Measurements from ENCODE around the gene PSME2.

Gene PSME2

DNA sequence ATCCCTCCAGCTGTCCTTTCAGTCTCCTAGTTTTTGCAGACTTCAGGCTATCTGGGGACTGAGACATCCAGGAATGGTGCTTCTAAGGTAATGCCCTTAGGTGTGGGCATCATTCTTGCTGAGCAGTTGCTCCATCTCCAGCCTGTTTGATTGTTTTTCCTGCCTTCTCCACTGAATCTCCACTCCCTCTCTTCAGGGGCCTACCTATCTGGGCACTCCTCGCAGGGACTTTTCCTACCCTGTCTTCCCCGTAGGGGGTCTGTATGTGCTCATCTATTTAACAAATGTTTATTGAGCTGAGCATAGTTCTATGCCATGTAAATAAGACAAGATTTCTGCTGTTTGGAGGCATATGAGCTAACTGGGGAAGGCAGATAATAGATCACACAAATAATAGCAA lies 13.4 kb downstream of the PSME2 start:
- no peak for FAIRE-seq

DNA sequence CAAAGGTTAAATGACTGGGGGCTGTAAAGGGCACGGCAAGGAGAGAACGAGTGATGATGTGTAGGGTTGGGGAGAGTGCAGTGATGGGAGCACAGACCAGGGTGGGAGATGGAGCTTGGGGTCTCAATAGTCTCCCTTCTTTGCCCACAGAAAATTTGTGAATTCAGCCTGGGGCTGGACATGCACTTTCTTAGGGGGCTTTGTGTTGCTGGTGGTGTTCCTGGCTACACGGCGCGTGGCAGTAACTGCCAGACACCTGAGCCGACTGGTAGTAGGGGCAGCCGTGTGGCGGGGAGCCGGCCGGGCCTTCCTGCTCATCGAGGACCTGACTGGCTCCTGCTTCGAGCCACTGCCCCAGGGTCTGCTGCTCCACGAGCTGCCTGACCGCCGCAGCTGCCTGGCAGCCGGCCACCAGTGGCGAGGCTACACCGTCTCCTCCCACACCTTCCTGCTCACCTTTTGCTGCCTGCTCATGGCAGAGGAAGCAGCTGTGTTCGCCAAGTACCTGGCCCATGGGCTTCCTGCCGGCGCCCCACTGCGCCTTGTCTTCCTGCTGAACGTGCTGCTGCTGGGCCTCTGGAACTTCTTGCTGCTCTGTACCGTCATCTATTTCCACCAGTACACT lies 14.2 kb downstream of the PSME2 start:
- FAIRE-seq: no peak

DNA sequence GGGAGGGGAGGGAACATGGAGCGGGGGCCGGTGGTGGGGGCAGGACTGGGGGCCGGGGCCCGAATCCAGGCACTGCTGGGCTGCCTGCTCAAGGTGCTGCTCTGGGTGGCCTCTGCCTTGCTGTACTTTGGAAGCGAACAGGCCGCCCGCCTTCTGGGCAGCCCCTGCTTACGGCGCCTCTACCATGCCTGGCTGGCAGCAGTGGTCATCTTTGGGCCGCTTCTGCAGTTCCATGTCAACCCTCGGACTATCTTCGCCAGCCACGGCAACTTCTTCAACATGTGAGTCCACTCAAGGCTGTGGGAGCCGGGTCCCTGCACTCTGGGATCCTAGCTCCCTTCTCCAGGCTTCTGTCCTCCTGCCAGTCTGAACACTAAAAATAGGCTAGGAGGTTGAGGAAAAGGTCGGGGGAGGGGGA lies 14.9 kb downstream of the PSME2 start:
- FAIRE-seq: no peak

DNA sequence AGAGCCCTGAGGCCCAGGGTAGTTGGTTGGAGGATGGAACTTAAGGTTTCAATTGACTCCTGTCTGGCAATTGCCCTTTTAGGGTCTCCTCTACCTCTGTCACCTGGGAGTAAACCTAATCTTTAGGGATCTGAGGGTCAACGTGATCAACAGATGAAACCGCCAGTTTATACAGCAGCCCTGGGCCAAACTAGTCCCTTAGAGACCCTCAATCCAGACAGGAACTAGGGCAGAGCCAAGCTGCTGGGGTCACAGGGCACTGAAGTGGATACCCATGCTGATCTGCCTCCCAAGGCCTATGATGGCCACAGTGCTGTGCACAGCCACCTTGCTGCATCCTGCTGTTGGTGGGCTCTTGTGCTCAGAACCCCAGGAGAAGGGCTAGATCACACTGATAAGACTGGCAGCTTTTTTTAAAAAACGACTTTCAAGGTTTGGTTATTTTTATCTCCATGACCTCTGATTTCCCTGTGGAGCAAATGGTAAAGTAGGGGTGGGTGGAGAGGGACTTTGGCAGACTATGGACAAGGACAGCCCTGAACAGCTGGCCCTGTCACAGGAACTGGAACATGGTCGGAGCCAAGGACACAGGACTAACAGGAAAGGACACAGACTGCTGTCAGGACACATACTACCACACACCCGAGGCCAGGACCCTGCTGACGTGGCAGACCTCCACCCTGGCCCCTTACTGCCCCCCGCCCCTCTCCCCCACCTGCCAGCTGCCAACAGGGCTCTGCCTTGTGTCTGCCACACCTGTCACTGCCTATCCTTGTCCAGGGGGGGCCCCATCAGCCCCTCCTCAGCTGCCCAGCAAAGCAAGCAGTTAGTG lies 15.5 kb downstream of the PSME2 start:
- no peak for FAIRE-seq

DNA sequence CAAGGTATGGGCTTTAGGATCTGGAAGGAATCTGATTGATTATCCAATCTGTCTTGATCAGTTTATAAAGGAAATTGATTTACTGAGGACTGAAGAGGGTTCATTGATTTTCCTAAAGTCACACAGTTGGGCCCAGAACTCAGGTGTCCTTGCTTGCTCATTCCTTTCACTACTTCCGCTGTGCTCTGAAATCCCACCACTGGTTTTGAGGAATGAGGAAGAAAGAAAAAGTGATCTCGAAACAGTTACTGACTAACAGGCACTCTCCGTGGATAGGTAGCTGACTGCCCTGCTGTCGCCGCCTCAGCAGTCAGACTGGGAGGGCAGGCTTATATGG lies 16.1 kb downstream of the PSME2 start, which contains the start of gene FITM1:
TSS of gene FITM1 (plus strand) at position 280 of the 337 bp plus-strand sequence. CDS start 905 bp downstream, outside the sequence.
- FAIRE-seq: no peak

DNA sequence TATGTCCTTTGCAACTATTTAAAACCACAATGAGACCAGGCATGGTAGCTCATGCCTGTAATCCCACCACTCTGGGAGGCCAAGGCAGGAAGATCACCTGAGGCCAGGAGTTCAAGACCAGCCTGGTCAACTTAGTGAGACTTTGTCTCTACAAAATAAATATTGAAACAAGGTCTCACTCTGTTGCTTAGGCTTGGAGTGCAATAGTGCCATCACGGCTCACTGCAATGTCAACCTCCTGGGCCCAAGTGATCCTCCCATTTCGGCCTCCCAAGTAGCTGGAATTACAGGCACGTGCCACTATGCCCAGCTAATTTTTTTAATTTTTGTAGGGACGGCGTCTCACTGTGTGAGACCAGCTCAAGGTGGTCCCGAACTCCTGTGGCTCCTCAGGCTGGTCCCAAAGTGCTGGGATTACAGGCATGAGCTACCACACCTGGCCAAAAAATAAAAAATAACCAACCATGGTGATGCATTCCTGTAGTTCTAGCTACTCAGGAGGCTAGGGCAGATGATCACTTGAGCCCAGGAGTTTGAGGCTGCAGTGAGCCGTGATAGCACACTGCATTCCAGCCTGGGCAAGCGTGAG lies 16.9 kb downstream of the PSME2 start:
- FAIRE-seq: no peak

DNA sequence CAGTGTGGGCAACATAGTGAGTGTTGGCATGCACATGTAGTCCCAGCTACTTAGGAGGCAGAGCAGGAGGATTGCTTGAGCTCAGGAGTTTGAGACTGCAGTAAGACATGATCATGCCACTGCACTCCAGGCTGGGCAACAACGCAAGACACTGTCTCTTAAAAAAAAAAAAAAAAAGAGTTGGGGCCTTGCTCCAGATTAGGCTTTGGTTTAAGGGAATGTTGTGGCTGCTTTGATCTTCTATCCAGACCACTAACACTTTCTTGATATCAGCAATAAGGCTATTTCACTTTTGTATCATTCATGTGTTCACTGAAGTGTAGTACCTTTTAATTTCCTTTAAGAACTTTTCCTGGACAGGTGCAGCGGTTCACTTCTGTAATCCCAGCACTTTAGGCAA lies 18.7 kb downstream of the PSME2 start:
- FAIRE-seq: no peak

DNA sequence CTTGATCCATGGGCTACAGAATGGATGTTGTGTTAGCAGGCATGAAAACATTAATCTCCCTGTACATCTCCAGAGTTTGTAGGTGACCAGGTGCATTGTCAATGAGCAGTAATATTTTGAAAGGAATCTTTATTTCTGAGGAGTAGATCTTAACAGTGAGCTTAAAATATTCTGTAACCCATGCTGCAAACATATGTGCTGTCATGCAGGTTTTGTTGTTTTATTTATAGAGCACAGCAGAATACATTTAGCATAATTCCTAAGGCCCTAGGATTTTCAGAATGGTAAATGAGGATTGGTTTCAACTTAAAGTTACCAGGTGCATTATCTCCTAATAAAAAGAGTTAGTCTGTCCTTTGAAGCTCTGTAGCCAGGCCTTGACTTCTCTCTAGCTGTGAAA lies 19.5 kb downstream of the PSME2 start:
- no peak for FAIRE-seq

DNA sequence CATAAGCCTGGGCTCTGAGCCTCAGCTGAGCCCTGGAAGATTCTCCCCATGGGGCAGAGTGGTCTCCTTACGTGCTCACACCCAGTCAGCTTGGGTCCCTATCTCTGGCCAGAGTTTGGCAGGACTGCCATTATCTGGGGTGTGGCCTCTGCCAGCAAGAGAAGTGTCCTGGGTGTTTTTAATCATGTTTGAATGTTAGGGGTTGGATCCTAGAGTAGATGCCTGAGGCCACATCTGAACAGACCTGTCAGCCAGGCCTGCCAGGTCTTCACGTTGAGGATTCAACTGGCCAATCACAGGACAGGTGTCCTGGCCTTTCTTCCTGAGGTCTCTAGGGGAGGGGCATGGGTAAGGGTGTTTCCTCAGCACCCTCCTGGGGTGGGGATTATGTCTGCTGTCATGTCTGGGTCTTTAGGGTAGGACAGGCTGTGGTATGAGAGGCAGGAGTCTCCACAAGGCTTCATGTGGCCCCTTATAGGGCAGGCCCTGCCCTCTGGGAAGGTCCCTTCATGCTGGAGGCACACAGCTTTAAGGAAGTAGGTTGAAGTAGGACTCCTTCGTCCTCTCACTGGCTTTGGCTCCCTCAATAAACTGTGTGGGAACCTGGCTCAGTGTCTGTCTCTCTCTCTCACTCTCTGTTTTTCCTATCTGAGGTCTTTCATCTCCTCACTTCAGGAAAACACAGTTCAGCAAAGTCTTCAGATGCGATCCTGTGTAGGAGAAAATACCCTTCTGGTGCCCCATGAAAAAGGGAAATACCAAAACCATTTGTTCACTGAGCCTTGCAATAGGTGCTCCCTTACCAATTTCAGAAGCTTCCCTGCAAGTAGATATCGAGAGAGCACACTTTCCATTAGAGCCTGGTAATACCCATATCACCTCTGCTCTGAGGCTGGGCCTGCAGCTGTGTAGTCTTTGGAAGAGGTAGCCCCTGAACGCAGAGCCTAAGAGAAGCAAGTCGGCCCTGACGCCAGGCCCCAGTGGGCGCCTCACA lies 22.7 kb downstream of the PSME2 start:
- no peak for FAIRE-seq

DNA sequence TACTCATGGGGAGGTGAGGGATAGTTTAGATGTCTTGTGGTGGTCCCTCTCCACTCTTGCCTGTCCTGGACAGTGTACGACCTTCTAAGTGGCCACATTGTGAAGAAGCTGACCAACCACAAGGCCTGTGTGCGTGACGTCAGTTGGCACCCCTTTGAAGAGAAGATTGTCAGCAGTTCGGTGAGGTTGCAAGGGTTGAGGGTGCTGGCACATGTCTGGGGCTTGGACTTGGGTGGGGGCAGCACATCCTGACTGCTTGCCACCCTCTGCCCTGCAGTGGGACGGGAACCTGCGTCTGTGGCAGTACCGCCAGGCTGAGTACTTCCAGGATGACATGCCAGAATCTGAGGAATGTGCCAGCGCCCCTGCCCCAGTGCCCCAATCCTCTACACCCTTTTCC lies 23.5 kb downstream of the PSME2 start:
- FAIRE-seq: no peak

DNA sequence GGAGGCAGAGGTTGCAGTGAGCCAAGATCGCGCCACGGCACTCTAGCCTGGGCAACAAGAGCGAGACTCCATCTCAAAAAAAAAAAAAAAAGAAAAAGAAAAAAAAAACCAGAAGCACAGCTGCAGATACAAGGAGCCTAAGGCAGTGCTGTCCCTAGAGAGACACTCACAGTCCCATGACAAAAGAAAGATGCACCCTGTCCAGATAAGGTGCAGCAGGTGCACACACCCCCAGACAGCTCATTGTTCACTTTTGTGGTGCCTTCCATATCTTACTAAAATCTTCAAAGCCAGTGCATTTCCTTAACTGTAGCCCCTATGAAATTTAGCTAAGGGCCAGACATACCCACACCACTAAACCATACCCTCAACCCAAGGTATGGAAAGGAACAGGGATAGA lies 24.0 kb downstream of the PSME2 start:
- no peak for FAIRE-seq

DNA sequence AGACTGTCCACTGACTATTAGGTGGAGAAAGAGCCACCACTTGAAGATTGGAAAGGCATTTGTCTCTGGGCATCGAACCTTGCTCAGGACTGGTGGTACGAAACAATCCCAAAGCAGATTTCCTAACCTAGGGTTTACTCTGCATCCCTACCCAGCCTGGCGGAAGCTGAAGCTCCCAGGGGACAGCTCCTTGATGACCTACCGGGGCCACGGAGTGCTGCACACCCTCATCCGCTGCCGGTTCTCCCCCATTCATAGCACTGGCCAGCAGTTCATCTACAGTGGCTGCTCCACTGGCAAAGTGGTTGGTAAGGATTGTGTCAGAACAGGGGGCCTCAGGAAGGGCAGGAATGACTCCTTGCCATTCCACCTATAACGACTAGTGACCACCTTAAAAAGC lies 25.2 kb downstream of the PSME2 start:
- FAIRE-seq: no peak

DNA sequence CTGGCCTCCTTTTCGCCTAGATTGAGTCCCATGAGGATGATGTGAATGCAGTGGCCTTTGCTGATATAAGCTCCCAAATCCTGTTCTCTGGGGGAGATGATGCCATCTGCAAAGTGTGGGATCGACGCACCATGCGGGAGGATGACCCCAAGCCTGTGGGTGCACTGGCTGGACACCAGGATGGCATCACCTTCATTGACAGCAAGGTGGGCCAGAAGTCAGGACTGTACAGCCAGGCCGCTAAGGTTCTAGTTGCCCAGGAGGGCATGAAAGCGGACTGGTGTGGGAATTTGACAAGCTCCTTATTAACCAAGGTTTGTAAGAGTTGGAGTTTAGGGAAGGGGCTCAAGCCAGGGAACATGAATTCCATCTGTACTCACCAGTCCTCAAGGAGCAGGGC lies 26.7 kb downstream of the PSME2 start:
- no peak for FAIRE-seq

DNA sequence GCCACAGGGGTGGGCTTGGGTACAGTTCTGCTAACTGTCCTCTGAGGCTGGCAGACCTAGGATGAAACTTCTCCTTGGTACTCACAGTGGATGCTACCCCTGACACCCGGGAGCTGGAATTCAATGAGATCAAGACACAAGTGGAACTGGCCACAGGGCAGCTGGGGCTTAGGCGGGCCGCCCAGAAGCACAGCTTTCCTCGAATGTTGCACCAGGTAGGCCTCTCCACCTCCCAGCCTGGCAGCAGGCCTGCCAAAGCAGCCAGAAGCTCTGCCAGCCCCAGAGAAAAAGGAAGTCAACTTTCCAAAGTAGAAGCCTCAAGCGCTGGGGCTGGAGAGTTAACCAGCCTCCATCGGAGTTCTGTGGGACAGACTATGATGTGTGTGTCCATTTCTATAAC lies 29.2 kb downstream of the PSME2 start:
- FAIRE-seq: no peak

DNA sequence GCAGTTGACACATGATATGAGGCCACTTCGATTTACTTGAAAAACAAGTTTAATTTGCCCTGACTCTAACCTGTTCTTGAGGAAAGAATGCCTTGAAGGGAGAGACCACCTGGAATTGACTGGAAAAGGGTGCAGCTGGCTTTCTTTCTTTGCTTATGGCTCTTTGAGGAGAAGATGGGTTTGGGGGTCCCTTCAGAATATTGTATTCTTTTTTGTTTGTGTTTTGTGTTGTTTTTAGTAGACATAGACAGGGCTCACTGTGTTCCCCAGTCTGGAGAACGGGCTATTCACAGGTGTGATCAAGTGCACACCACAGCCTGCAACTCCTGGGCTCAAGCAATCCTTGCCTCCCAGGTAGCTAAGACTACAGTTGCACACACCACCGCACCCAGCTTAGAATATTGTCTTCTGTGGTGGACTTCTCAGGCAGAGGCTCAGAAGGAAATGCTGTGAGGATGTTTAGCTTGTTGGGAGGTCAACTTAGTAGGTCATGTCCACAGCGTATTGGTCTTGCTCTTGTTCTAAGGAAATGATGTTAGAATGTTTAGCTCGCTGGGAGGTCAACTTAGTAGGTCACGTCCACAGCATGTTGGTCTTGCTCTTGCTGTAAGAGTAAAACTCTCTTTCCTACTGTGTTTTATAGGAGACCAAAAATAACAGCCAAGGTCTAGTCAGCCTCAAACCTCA lies 30.1 kb downstream of the PSME2 start:
- FAIRE-seq: no peak

DNA sequence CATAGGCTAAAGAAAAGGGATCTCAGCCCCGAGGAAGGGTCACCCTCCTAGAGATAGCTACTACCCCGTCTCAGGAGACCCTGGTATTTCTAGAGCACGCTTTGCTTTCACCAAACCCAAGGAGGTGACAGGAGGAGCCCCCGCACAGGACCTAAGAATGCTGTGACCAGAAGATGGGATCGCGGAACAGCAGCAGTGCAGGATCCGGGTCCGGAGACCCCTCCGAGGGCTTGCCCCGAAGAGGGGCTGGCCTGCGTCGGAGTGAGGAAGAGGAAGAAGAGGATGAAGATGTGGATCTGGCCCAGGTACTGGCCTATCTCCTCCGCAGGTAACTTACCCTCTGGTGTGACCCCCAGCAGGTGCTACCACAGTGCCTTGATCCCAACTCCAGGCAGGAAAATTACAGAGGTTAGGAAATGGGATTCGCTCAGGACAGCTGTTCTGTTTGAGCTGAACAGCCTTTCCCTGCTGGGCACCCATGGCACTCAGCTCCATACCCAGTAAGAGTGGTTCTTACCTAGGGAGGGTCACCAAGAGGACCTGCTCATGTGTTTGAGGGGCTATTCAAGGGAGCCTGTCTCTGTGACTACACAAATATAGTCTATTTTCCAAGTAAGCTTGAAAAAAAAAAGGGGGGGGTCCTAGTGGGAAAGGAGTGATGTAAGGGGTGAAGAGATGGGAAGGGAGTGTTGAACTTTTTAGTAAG lies 30.8 kb downstream of the PSME2 start:
- FAIRE-seq: no peak

DNA sequence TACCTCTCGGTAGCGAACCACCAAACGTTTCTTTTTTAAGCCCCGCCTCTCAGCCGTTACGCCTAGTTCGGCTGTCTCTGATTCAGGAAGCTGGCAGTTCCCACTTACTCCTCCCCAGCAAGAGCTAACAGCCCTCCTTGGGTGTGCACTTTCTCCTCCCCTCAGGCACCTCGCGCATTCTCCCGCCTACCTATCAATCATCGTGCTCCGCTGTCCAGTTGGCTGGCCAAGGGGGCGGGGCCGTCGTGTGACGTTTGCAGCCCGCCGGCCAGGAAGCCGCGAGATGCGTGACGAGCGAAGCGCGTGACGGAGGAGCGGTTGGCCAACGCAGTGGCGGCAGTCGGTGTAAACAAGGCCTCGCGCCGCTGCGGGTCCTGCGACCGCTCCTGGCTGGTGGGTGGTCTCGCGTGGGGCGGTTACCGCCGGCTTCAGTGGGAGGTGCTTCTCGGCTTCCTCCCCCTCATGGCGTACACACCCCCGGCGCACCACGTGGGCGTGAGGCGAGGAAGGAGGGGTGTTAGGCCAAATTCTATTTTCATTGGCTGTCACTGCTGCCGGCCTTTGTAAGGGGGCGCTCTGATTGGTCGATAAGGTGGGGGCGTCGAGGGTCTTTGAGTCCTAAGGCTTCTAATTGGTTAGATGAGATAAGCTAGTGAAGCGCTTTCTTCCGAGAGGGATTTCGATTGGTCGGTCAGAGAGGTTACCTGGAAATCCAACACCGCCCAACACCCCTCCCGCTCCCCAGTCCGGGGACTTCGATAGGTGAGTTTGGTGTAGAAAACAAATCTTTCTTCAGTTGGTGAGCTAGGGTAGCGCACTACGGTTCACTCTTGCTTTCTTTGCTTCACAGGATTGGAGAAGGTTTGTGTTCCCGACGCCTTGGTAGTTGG lies 31.6 kb downstream of the PSME2 start, which contains the start of the genes DCAF11 and NRL:
TSS of gene DCAF11 (plus strand) at position 246 of the 890 bp plus-strand sequence. CDS start 818 bp downstream, outside the sequence.
TSS of gene NRL (minus strand) at position 418 of the 890 bp plus-strand sequence. CDS start 32,101 bp downstream, outside the sequence.
- peak; percentile 98 for FAIRE-seq

DNA sequence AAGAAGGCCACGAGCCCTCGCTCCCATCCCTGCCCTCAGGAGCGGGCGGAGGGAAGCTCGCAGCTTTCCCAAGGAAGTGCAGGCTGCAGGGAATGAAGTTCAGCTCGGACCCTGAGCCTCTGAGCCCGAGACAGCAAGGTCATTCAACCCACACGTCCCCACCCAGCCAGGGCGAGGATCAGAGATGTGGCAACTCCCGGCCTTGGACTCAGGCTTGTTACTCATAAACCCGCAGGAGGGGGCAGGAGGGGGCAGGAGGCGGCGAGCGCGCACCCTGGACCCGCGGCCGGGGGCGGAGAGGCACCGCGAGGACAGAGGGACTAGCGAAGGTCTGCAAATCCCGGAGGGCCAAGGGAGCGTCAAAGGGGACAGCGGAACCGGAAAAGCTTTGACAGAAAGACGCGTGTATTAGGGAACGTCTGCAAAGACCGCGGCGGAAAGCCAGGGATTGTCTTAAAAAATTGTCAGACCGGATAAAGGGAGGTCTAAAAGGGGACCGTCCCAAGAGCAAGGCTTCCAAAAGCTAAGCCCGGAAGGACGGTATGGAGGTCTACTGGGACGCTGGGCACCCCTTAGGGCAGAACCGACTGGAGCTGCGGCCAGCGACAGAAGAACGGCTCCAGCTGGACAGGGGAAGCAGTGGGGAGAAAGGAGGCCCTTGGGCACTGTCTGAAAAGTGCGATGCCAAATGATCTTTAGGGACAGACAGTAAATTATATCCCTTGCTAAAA lies 32.4 kb downstream of the PSME2 start:
- no peak for FAIRE-seq

DNA sequence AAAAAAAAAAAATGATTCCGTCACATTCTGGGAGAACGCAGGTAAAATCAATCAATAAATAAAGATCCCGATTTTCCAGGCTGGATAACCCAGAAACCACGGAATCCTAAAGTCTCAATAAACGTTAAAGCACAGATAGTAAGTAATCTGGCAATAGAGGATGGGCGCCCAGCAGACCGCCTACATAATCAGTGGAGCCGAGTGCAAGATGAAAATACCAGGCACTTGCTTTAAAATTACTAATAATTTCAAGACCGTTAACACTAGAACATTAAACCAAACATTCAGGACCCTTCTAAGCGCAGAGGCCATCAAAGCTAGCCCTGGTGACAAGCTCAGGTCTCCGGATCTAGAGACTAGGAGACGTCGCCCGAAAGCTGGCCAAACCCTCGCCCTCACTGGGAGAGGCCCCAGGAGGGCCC lies 33.0 kb downstream of the PSME2 start:
- no peak for FAIRE-seq

DNA sequence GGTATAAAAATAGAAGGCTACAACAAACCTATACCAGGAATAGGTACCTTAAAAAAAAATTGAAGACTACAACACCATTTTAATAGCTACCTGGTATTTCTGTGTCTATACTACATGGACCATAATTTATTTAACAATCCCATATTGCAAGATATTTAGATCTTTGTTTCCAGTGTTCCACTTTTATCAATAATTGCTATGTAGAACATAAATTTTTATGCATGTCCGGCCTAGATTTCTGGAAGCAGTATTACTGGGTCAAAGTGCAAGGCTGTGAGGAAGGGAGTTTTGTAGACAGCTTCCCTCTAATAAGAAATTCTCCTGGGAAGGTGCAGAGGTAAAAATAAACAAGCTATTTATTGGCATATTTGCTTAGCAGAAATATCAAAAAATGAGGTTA lies 35.9 kb downstream of the PSME2 start:
- no peak for FAIRE-seq
